ENCODE measurements around the gene ZDHHC19.
"Not testable (repeated sequence)": the region's sequence is repeated elsewhere in the genome, so short reads cannot be mapped to it uniquely, and the experiment has no call there.

ZDHHC19 gene, protein sequence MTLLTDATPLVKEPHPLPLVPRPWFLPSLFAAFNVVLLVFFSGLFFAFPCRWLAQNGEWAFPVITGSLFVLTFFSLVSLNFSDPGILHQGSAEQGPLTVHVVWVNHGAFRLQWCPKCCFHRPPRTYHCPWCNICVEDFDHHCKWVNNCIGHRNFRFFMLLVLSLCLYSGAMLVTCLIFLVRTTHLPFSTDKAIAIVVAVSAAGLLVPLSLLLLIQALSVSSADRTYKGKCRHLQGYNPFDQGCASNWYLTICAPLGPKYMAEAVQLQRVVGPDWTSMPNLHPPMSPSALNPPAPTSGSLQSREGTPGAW

DNA sequence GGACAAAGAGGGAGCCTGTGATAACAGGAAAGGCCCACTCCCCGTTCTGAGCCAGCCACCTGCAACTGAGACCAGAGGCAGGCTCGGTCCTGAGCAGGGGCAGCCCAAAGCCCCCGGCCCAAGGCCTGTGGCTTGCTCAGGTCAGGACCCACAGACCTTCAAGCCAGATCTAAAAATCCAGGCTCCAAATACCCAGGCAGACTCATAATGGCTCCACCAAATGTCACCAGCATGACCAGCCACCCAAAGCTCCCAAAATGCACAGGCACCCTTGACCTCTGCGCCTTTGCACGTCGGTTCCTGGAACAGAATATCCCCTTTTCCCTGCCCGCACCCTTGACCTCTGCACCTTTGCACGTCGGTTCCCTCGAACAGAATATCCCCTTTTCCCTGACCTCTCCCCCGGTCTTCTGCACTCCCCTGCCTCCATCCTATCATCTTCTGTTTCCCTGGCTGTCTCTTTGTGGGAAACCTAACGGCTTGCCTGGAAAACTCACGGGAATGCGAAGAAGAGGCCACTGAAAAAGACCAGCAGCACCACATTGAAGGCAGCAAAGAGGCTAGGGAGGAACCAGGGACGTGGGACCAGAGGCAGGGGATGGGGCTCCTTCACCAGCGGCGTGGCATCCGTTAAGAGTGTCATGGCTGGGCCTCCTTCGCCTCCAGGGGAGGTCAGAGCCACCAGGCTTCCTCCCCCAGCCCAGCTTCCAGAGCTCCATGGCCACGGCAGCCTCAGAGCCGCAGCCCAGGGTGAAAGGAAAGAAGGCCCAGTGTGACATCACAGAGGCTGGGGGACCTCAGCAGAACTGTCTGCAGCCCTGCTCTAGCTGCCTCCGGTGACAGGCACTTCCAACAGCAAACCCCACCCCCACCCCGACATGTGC, at the start of gene ZDHHC19:
Gene ZDHHC19, minus strand, starts transcription at position 728 of the 884 bp plus-strand sequence. Its CDS starts 85 bp downstream, at position 643.
- no peak for DNase-seq

DNA sequence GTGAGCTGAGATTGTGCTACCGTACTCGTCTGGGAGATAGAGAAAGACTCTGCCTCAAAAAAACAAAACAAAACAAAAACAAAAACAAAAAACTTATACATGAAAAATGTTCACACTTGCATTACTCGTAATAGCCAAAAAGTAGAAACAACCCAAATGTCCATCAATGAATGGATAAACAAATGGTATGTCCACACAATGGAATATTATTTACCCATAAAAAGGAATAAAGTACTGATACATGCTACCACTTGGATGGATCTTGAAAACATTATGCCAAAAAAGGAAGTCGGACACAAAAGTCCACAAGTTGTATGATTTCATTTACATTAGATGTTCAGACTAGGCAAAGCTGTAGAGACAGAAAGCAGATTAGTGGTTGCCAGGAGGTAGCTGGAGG, 49.6 kb upstream of the ZDHHC19 start:
- DNase-seq, result no peak

DNA sequence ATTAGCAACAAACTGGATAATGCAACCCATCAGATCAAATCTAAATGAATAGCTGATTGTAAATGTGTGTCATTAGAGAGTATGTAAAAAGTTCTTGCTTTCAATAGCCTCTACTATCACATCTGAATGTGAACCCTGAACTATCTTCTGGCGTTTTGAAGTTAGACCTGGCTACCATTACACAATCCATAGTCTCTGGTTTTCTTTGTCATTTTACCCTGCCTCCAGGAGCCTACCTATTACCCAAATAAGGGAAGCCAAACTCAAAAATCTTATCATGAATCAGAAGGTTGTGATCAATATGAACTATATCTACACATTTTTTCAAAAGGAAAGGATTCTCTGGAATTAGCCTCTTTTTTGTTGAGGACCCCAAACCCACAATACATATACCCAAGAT, 44.6 kb upstream of the ZDHHC19 start:
- no peak for DNase-seq

DNA sequence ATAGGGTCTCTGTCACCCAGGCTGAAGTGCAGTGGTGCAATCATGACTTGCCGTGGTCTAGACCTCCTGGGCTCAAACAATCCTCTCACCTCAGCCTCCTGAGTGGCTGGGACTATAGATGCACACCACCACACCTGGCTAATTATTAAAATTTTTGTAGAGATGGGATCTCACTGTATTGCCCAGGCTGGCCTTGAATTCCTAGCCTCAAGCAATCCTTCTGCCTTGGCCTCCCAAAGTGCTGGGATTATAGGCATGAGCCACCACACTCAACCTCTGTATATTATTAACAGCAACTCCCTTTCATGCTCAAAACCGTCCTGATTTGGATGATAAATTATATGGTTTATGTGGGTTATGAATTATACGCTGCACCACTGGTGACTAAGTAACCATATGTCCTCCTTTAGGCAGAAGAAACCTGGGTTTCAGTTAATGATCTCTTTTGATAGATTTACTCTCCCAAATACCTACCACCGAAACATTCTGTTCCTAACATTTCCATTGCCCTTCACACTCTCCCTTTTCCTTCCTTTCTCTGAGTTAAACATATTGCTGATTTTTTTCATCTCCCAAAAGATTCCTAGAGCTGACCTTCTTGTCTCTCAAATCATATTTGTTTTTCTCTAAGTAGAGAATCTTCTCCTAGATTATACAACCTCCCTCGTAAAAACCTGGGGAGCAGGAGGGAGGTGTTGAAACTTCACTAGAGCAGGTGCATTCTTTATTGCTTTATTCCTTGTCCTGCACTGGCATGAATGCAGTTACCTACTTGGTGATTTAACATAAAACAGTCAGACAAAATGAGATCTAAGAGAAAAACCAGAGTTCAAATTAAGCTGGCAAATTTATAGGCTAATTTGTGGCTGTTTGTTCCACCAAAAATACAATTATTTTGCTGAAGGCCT, 43.4 kb upstream of the ZDHHC19 start:
- DNase-seq, result no peak

DNA sequence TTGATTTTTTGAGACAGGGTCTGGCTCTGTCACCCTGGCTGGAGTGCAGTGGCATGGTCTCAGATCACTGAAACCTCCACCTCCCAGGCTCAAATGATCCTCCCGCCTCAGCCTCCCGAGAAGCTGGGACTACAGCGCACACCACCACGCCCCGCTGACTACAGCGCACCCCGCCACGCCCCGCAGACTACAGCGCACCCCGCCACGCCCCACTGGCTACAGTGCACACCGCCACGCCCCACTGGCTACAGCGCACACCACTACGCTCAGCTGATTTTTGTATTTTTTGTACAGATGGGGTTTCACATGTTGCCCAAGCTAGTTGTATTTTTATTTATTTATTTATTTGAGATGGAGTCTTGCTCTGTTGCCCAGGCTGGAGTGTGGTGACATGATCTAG, 40.7 kb upstream of the ZDHHC19 start:
- DNase-seq, result no peak

DNA sequence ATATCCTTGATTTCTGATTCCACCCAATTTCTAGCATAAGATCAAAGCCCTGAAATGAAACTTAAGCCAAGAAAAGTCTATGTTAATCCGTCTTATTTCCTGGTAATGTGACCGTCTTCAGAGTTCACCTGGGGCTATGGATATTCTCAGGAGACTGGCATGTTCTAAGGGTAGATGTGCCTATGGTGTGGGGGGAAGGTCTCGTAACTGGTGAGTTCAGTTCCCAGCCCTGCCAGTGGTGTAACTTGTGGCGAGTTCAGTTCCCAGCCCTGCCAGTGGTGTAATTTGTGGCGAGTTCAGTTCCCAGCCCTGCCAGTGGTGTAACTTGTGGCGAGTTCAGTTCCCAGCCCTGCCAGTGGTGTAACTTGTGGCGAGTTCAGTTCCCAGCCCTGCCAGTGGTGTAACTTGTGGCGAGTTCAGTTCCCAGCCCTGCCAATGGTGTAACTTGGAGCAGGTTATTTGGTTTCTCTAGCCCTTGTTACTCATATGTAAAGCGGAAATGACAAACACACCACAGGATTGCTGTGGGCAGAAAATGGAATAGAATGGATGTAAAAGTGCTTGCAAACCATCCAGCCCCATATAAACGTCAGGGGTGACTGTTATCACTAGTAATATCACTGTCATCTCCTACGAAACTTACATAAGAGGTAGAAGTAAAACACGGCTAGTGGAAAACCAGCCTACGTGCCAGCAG, 35.6 kb upstream of the ZDHHC19 start:
- DNase-seq, result no peak

DNA sequence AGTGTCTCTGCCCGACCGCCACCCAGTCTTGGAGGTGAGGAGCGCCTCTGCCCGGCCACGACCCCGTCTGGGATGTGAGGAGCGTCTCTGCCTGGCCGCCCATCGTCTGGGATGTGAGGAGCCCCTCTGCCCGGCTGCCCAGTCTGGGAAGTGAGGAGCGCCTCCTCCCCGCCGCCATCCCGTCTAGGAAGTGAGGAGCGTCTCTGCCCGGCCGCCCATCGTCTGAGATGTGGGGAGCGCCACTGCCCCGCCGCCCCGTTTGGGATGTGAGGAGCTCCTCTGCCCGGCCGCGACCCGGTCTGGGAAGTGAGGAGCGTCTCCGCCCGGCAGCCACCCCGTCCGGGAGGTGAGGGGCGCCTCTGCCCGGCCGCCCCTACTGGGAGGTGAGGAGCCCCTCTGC, 33.0 kb upstream of the ZDHHC19 start:
- DNase-seq, result not testable (repeated sequence)

DNA sequence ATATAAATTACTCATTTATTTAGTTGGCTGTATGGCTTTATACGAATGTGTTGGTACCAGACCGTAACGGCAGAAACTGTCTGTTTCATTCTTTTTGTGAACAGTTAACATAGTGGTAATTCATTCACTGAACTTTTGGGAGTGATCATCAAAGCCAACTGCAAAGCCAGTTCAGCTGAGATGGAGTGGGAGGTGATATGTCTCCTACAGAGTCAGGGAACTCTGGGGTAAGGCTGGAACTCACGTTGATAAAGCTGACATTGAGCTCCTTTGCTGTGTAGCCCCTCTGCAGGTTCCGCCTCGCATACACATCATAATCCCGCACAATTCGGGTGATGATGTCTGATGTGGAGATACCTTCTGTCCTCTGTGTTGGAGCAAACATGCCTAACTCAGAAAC, 30.5 kb upstream of the ZDHHC19 start:
- no peak for DNase-seq

DNA sequence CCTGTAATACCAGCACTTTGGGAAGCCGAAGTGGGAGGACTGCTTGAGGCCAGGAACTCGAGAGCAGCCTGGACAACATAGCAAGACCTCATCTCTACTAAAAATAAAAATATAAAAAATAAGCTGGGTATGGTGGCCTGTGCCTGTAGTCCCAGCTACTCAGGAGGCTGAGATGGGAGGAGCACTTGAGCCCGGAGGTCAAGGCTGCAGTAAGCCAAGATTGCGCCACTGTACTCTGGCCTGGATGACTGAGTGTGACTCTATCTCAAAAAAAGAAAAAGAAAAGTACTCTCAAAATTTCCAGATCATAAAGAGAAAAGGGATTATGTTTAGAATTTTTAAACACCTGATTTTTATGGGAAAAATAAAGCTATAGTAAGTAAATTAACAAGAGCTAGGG, 29.2 kb upstream of the ZDHHC19 start:
- no peak for DNase-seq

DNA sequence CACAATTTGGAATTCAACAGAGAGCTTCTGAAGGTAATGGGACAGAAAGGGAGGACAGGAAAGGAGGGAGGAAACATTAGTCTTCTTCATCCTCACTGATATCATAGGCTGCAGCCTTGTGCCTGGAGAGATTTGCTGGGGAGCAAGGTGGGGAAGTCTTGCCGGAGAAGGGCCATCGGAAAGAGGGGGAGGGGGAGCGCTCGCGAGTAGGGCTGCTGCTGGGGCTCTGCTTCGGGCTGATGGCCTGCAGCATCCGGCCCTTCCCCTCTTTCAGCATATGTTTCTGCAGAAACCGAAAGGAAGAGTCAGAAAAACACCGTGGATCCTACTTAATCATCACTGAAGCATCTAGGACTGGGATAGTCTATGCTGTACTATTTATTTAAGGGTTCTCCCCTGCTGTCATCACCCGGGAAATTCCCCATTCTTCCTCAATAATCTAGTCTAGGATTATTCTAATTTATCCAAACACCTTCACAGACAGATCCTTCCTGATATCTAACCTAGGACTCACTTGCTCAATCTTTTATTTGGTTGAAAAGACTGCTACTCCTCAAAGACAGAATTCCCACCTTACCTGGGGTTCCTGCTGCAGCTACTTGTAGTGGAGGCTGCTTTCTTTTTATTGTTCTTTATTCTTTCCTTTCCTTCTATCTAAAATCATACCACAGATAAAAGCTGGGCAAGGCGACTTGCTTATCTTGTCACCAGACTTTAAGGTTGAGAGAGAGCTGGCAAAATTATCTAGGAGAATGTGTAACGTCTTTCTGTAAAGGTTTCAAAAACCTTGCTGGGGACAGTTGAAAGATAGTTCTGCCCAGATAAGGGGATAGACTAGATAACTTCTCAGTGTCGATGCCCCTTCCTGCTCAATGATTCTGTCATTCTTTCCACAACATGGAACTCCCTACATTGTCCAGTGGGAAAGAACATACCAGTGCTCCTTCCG, 27.7 kb upstream of the ZDHHC19 start:
- no peak for DNase-seq

DNA sequence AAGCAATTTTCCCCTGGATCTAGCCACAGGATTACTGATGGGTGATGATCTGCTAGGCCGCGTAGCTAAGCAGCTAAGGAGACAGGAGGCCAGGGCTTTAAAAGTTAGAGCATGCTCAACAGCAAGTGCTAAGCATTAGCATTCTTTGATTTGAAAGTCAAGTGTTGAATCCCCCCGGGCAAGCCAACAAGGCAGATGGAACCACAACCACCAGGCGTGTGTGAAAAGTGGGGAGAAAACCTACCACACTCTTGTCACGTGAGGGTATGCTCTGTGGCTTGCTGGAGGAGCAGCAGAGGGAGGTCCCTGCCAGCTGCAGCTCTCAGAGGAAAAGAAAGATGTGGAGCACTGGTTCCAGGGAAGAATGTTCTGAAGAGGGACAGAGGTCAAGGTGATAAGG, 26.0 kb upstream of the ZDHHC19 start:
- no peak for DNase-seq

DNA sequence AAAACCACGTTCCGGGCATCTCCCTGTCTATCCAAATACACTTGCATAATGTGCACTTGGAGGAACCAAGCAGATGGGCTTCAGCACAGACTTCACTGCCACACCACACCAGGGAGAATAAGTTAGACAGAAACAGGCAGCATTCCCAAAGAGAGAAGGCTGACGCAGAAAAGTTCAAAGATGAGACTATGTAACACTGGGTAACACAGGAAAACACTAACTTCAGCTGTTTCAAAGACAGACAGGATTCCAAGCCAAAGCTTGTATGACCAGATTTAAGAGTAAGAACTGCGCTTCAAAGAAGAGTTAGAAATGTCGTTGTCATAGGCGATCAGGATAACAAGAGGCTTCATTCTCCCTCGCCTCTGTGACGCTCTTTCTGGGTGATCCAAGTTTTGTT, 25.0 kb upstream of the ZDHHC19 start:
- DNase-seq, result no peak

DNA sequence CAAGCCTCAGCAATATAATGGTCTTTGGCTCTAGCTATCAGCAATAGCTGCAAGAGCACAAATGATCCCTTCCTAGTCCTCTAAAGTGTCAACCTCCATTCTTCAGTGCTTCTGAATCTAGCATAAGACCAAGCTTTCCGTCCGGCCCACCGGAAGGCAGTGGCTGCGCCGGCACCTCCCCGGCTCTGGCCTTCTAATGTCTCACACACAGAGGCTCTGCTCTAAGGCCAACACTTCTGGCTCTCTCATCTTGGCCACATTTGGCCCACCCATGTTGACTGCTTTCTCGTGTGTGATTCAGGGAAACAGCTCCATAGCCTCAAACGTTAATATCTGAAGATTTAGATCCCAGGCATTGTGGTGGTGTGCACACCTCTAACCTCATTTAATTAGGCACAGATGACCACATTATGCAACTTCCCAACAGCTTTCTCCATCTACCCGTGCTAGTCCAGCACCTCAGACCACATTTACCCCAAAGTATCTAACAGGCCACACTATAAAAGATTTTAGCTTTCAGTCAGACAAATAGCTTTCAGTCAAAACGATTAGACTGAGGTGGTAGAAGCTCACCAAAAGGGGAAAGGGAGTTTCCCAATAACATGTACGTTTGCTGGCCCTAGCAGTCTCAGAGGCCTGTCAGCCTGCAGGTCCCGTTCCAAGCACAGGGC, 24.4 kb upstream of the ZDHHC19 start:
- DNase-seq, result no peak

DNA sequence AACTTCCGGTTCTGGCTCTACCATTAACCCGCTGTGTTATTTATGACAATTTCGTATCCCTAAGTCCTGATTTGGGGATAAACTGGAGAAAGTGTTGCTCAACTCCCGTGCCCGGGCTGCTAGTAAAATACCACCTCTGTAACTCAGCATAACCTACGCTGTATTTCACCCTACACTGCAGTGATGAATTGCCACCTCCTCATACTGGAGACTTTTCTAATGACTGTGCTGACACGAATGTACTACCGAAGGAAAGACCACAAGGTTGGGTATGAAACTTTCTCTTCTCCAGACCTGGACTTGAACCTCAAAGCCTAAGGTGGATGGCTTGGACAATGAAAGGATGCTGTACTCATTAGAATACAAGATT, 21.7 kb upstream of the ZDHHC19 start:
- no peak for DNase-seq

DNA sequence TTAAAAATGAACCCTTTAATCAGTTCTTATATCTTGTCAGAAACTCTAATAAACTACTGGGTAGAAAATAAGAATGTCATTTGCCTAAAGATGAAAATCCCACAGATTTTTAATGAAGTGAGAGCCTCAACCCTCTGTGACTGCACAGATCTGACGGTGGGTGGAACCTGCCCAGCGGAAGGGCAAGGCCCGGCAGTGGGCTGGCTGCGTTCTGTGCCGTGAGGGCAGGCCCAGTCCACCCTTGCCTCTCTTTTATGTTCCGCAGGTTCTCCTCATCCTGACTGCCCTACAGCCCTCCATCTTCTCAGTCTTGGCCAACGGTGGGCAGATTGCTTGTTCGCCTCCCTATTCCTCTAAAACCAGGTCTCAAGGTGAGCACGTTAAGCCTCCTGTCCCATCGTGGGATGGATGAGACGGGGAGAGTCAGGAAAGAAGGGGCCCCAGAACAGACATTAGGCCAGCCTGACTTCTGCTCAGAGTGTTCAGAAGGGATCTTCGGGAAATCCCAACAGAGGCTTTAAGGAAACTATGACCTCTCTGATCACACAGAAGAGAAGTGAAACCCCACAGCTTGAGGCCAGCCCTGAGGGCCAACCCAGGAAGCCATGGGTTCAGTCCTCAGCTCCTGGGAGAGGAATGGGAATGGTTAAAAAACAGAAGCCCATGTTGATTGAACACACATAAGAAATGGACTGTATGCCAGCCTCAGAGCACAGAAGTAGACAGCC, 21.1 kb upstream of the ZDHHC19 start:
- no peak for DNase-seq

DNA sequence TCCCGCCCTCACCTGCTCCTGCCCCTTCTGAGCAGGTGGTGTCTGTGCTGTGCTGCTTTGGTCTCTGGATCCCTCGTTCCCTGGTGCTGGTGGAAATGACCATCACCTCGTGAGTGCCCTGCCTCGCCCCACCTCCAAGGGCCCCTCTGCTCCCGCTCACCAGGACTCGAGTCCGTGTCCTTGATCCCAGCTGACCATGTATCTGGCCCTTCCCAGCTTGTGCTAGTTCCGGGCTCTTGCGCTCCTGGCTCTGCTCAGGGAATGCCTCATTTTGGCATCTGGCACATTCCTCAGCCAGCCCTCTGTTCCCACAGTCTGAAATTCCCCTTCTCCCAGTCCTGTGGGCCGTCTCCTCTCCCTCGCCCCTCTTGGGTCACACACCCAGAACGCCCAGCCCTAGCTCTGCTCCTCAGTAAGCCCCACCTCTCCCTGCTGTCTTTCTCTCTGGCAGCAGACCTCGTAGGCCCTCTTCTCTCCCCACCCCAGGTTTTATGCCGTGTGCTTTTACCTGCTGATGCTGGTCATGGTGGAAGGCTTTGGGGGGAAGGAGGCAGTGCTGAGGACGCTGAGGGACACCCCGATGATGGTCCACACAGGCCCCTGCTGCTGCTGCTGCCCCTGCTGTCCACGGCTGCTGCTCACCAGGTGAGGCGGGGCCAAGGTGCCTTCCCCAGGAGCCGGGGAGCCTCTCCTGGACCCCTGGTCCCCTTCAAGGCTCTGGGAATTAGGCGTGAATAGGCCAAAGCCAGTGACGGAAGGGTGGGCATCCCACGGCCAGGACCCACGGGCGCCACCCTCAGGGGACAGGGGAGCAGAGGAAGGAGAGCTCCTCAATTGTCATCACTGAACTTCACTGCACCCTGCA, 16.7 kb upstream of the ZDHHC19 start:
- DNase-seq, result no peak

DNA sequence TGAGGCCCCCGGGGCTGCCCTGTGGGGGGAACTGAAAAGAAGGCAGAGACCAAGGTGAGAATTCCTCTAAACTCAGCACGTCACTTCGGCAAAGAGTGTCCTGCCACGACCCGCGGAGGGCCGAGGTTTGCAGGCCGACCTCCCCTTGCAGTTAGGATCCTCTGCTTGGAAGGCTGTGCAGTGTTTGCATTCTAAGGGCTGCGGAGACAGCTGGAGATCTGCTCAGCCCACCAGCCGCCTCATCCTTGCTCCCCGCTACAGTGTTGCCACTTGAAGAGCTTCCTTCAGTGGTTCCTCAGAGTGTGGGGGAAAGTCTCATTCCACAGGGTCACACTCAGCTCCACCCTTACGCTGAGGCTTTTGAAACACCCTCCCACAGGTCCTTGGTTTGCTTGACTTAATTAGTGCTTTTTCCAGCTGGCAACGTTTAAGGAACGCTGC, 15.9 kb upstream of the ZDHHC19 start:
- no peak for DNase-seq

DNA sequence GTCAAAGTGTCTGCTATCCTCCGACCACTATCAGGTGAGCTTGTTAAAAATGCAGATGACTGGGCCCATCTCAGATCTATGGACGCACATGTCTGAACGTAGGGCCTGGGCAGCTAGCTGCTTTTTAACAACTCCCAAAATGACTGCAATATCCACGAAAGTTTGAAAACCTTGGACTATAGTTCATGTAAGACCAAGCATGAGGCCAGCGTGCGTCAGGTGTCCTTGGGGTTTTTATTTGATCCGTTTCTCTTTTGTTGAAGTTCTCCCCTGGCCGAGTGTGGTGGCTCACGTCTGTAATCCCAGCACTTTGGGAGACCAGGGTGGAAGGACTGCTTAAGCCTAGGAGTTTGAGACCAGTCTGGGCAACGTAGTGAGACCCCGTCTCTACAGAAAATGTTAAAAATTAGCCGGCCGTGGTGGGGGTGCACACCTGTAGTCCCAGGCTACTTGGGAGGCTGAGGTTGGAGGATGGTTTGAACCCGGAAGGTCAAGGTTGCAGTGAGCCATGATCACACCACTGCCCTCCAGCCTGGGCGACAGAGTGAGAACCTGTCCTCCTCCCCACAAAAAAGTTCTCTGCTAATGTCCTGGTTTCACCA, 14.7 kb upstream of the ZDHHC19 start:
- DNase-seq, result no peak

DNA sequence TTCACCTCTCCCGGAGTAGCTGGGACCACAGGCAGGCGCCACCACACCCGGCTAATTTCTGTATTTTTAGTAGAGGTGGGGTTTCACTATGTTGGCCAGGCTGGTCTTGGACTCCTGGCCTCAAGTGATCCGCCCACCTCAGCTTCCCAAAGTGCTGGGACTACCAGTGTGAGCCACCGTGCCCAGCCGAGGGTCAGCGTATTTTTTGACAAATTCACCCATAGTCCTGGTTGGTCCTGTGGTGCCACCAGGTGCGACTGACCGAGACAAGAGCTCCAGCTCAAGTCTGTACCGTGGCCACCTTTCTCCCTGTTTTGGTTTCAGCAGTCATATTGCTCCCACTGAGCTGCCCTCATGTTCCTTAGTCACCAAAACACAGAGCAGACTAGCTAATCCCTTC, 13.9 kb upstream of the ZDHHC19 start:
- no peak for DNase-seq

Data from activated CD4-positive, alpha-beta T cell treated with anti-CD3 and anti-CD28 coated beads, Interleukin-2, amount 50 U/mL, for 1 hour (primary cell).